HepG2 (cell line): ENCODE data around the gene ZNF445. TPM values are rescaled to one million over a fixed set of nuclear protein-coding genes. Genes with fewer than 3 reads are reported as not detected.

ENCODE experiments used
- ATAC-seq: fragments of 200-7000 bp; cut with Tn5 transposase; 3 replicates; pipeline ENCODE4 v1.9.1; 2020; ENCODE audit warnings: mild to moderate bottlenecking, moderate library complexity
- BruUV-seq: library from RNA; stranded (reverse); fragments of 400-500 nt; replicated peaks from 2 replicates; lab custom pipeline; 2021; lab: Mats Ljungman, UMichigan
- CTCF ChIA-PET: fragments of 300-600 bp; formaldehyde crosslinking; extraction: SDS; loops from one replicate; lab custom pipeline; 2021; ENCODE audit warnings: low total read pairs, inconsistent platforms, low intra/inter-chr PET ratio; lab: Yijun Ruan, JAX
- POLR2A ChIA-PET: fragments of 350-600 bp; sonication (Branson Sonifier 250); formaldehyde crosslinking; loops from one replicate; lab custom pipeline; 2020; ENCODE audit warnings: antibody characterized with exemption, inconsistent platforms; lab: Yijun Ruan, JAX
- DNase-seq: peaks from one replicate; pipeline ENCODE4 v3.0.0-alpha.2; 2015; ENCODE audit warnings: low spot score
- FAIRE-seq: peaks from 3 replicates; lab custom pipeline; 2011; peaks lifted over from hg19 to GRCh38; lab: Jason Lieb, UNC
- H2AFZ ChIP-seq: one replicate; pipeline ENCODE4 v1.6.1; 2011; ENCODE audit warnings: low read length, inconsistent platforms
- H3K27ac ChIP-seq: fragments of 300-600 bp; 3 replicates; pipeline ENCODE4 v1.8.0; 2011; ENCODE audit warnings: mixed run types, mild to moderate bottlenecking, mixed read lengths, low read length, inconsistent platforms; ENCODE audit not compliant: insufficient read depth; ENCODE audit errors: extremely low read length
- H3K27me3 ChIP-seq, 2 experiments: fragments of 200-600 bp in 1 of 2; 2 replicates in 1 of 2; 3 replicates in 1 of 2; pipeline versions ENCODE4 v1.6.0 to v1.8.0; 2011; ENCODE audit warnings: low read length in 2 of 2, mild to moderate bottlenecking in 2 of 2, moderate library complexity in 2 of 2, inconsistent platforms in 1 of 2; ENCODE audit not compliant: insufficient read depth in 2 of 2, control insufficient read depth in 1 of 2
- H3K36me3 ChIP-seq, 2 experiments: fragments of 200-600 bp in 1 of 2; replicated peaks in 1 of 2; 2 replicates in 1 of 2; 3 replicates in 1 of 2; pipeline versions ENCODE4 v1.5.1 to v1.8.0; 2011; ENCODE audit warnings: low read length in 2 of 2, inconsistent platforms in 1 of 2; ENCODE audit not compliant: insufficient read depth in 2 of 2, control insufficient read depth in 1 of 2
- H3K4me1 ChIP-seq: 2 replicates; pipeline ENCODE4 v1.5.1; 2012; ENCODE audit warnings: low read length, inconsistent platforms; ENCODE audit not compliant: insufficient read depth
- H3K4me2 ChIP-seq: 2 replicates; pipeline ENCODE4 v1.6.0; 2011; ENCODE audit warnings: low read depth, low read length, inconsistent platforms
- H3K4me3 ChIP-seq, 3 experiments: fragments of 200-600 bp in 1 of 3; sonication (generic), shearing (Covaris generic) in 1 of 3; replicated peaks in 1 of 3; 2 replicates each; pipeline ENCODE4 v1.5.1; 2011 to 2016; ENCODE audit warnings: low read length in 3 of 3, inconsistent platforms in 2 of 3, low read depth in 2 of 3, mild to moderate bottlenecking in 2 of 3, control low read depth in 1 of 3, mixed read lengths in 1 of 3; ENCODE audit not compliant: insufficient read depth in 1 of 3
- H3K79me2 ChIP-seq: one replicate; pipeline ENCODE4 v1.6.1; 2011; ENCODE audit warnings: low read length, inconsistent platforms; ENCODE audit not compliant: insufficient read depth
- H3K9ac ChIP-seq: 2 replicates; pipeline ENCODE4 v1.6.0; 2011; ENCODE audit warnings: mild to moderate bottlenecking, low read depth, low read length, inconsistent platforms; ENCODE audit not compliant: insufficient read depth
- H3K9me3 ChIP-seq: 2 replicates; pipeline ENCODE4 v1.5.1; 2012; ENCODE audit warnings: mild to moderate bottlenecking, low read length
- H4K20me1 ChIP-seq: 2 replicates; pipeline ENCODE4 v1.6.0; 2011; ENCODE audit warnings: inconsistent platforms, mild to moderate bottlenecking, low read length, moderate library complexity; ENCODE audit not compliant: insufficient read depth
- AKAP8 ChIP-seq: sonication (generic); formaldehyde crosslinking; IDR thresholded peaks from 2 replicates; pipeline ENCODE4 v1.5.1; 2020; ENCODE audit warnings: mild to moderate bottlenecking, missing genetic modification reagents
- ARID5B ChIP-seq: IDR thresholded peaks from 2 replicates; pipeline ENCODE4 v1.4.0; 2020; ENCODE audit warnings: mild to moderate bottlenecking, missing genetic modification reagents
- DMTF1 ChIP-seq: sonication (generic); formaldehyde crosslinking; IDR thresholded peaks from 2 replicates; pipeline ENCODE4 v1.4.0; 2020; ENCODE audit warnings: mild to moderate bottlenecking, missing genetic modification reagents
- FOXC1 ChIP-seq: sonication (generic); formaldehyde crosslinking; IDR thresholded peaks from 2 replicates; pipeline ENCODE4 v1.8.0; 2022; ENCODE audit warnings: mild to moderate bottlenecking, missing genetic modification reagents, borderline replicate concordance
- GATAD2A ChIP-seq: IDR thresholded peaks from 2 replicates; pipeline ENCODE4 v1.6.1; 2016
- IKZF5 ChIP-seq: IDR thresholded peaks from 2 replicates; pipeline ENCODE4 v1.6.1; 2018; ENCODE audit warnings: missing genetic modification reagents, mild to moderate bottlenecking, missing compliant biosample characterization
- KDM5A ChIP-seq: fragments of 200-600 bp; sonication (generic); IDR thresholded peaks from 2 replicates; pipeline ENCODE4 v1.7.0; 2018; ENCODE audit warnings: antibody characterized with exemption, mild to moderate bottlenecking, low read length, borderline replicate concordance
- MTF2 ChIP-seq: sonication (generic); formaldehyde crosslinking; IDR thresholded peaks from 2 replicates; pipeline ENCODE4 v1.5.0; 2020; ENCODE audit warnings: missing genetic modification reagents, borderline replicate concordance
- SOX5 ChIP-seq: IDR thresholded peaks from 2 replicates; pipeline ENCODE4 v1.6.1; 2016; ENCODE audit warnings: borderline replicate concordance
- THAP7 ChIP-seq: sonication (generic); formaldehyde crosslinking; IDR thresholded peaks from 2 replicates; pipeline ENCODE4 v1.8.1; 2023; ENCODE audit warnings: mild to moderate bottlenecking, missing genetic modification reagents
- THYN1 ChIP-seq: sonication (generic); formaldehyde crosslinking; IDR thresholded peaks from 2 replicates; pipeline ENCODE4 v1.8.1; 2023; ENCODE audit warnings: low read depth, mild to moderate bottlenecking, moderate library complexity, missing genetic modification reagents, borderline replicate concordance
- ZNF543 ChIP-seq: sonication (generic); formaldehyde crosslinking; IDR thresholded peaks from 2 replicates; pipeline ENCODE4 v1.4.0; 2020; ENCODE audit warnings: mild to moderate bottlenecking, missing genetic modification reagents
- ZNF564 ChIP-seq: sonication (generic); formaldehyde crosslinking; IDR thresholded peaks from 2 replicates; pipeline ENCODE4 v1.8.1; 2023; ENCODE audit warnings: mild to moderate bottlenecking, missing genetic modification reagents
- ZNF569 ChIP-seq: sonication (generic); formaldehyde crosslinking; IDR thresholded peaks from 2 replicates; pipeline ENCODE4 v1.5.0; 2020; ENCODE audit warnings: mild to moderate bottlenecking, missing genetic modification reagents, moderate library complexity, borderline replicate concordance
- ZNF747 ChIP-seq: sonication (generic); formaldehyde crosslinking; IDR thresholded peaks from 2 replicates; pipeline ENCODE4 v1.8.1; 2023; ENCODE audit warnings: missing genetic modification reagents, mild to moderate bottlenecking, borderline replicate concordance
- ZSCAN5A ChIP-seq: sonication (generic); formaldehyde crosslinking; IDR thresholded peaks from 2 replicates; pipeline ENCODE4 v1.8.0; 2022; ENCODE audit warnings: mild to moderate bottlenecking, missing genetic modification reagents, borderline replicate concordance
- WGBS: methylation state at CpG from one replicate; pipeline ENCODE4 v1.1.6; 2017; ENCODE audit warnings: low lambda C conversion rate; 5-methylcytosine and 5-hydroxymethylcytosine counted together
- in situ Hi-C: cut with HindIII; loops from 2 replicates; pipeline ENCODE4 v1.10.0; 2017; ENCODE audit warnings: low pct_unique_long_range_greater_than_20kb; ENCODE audit not compliant: extremely low pct_ligation_motif_present
- intact Hi-C: fragments of 100-400 bp; cut with micrococcal nuclease; formaldehyde crosslinking; loops from one replicate; pipeline ENCODE4 v1.10.0; 2022; ENCODE audit not compliant: unreplicated experiment
- polyA plus RNA-seq, 8 experiments: library from polyadenylated mRNA; depleted of rRNA in 3 of 8; stranded (reverse) in 7 of 8; unstranded in 1 of 8; fragments of >200 nt; fragmentation: Illumina TruSeq in 4 of 8; extraction: Trizol in 4 of 8; gene quantifications; 2 replicates each; pipeline versions ENCODE4 v1.2.1 to v1.2.3, GENCODE V29; 2011 to 2016; ENCODE audit warnings: low read depth in 4 of 8, missing spikeins in 1 of 8, mixed read lengths in 1 of 8; ENCODE audit not compliant: insufficient read depth in 1 of 8
- total RNA-seq, 5 experiments: library from RNA; depleted of rRNA; stranded (reverse); fragments of >200 nt; fragmentation: Illumina TruSeq; extraction: Trizol; gene quantifications; 2 replicates each; pipeline ENCODE4 v1.2.3, GENCODE V29; 2016; ENCODE audit warnings: low read depth in 1 of 5

The ZNF445 gene
- total and polyA plus RNA-seq, 2 of the 13 experiments (the other 11 are each of a cell fraction or from before 2014, with no cell fraction given) = 4.4 to 10.3 TPM

- Histone ChIP-seq H3K4me1 (peaks cover 8% of the 10 kb centered on the region; the same call in 1 of the 2 replicates), H4K20me1 (no peaks in the 10 kb centered on the region), H3K79me2 (peaks cover 4% of the 10 kb centered on the region), H3K9me3 (no peaks in the 10 kb centered on the region), H3K4me3 (no peak overlapping the region), H3K27ac (no peak overlapping the region), H3K4me2 (no peak overlapping the region), H3K36me3 (peaks cover 7 to 26% of the 10 kb centered on the region in 2 experiments), H2AFZ (no peak overlapping the region), H3K27me3 (no peaks in the 10 kb centered on the region), H3K9ac (no peak overlapping the region)
- POLR2A ChIA-PET = no interaction called here
- DNase-seq (no peak), FAIRE-seq (no peak), ATAC-seq (no peak)
- no TSS peak for BruUV-seq
- 96% methylated on average over 6 of the region's 7 CpGs for WGBS
- in situ Hi-C loops (no loop called here), intact Hi-C loops (no loop called here)
- CTCF ChIA-PET = no interaction called here
- TF ChIP-seq FOXC1 (CRISPR knock-in tag) (no peak), ZNF747 (CRISPR knock-in tag) (no peak), ZNF543 (CRISPR knock-in tag) (no peak), ARID5B (CRISPR knock-in tag) (no peak), THAP7 (no peak), GATAD2A (no peak), SOX5 (CRISPR knock-in tag) (no peak), KDM5A (no peak), IKZF5 (CRISPR knock-in tag) (no peak), ZNF569 (no peak), MTF2 (CRISPR knock-in tag) (no peak), ZSCAN5A (CRISPR knock-in tag) (no peak), DMTF1 (no peak), AKAP8 (no peak), THYN1 (CRISPR knock-in tag) (no peak), ZNF564 (no peak)
Measured at GRCh38 chr3:44464509-44464908, 13.0 kb downstream of the ZNF445 start.
